Measurements from ENCODE around the gene CREB5.

Gene CREB5

DNA sequence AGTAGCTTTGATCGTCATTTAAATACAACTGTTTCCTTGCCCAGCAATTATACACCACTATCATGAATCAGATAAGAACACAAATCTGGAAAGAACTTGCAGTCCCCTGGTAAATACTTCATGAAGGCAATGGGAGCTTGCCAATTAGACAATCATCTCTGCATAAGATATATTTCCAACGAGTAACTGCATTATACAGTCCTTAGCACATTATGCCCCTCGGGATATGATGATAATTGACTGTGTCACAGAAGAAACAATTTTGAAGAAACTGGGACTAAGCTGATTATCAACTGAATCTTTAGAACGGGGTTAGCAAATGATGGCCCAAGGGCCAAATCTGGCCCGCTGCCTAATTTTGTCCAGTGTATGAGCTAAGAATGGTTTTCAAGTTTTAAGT lies 390.1 kb downstream of the CREB5 start:
- TF ChIP-seq EGR1 (IDR thresholded peaks at IDR 0.05) (no peak), TCF12 (IDR thresholded peaks at IDR 0.05; ENCODE audit: low read depth) (no peak), CEBPB (IDR thresholded peaks at IDR 0.05) (no peak), RAD21 (IDR thresholded peaks at IDR 0.05; ENCODE audit: low read depth) (no peak), CREB1 (IDR thresholded peaks at IDR 0.05; ENCODE audit: low read depth) (no peak), NFIC (IDR thresholded peaks at IDR 0.05) (no peak), TAF1 (IDR thresholded peaks at IDR 0.05; ENCODE audit: low read depth) (no peak), FOXM1 (IDR thresholded peaks at IDR 0.05; ENCODE audit: borderline replicate concordance, low read depth) (no peak), YY1 (IDR thresholded peaks at IDR 0.05; ENCODE audit: low read depth) (no peak), TEAD4 (IDR thresholded peaks at IDR 0.05) (no peak)
- TF ChIP-seq, protein P1, sequence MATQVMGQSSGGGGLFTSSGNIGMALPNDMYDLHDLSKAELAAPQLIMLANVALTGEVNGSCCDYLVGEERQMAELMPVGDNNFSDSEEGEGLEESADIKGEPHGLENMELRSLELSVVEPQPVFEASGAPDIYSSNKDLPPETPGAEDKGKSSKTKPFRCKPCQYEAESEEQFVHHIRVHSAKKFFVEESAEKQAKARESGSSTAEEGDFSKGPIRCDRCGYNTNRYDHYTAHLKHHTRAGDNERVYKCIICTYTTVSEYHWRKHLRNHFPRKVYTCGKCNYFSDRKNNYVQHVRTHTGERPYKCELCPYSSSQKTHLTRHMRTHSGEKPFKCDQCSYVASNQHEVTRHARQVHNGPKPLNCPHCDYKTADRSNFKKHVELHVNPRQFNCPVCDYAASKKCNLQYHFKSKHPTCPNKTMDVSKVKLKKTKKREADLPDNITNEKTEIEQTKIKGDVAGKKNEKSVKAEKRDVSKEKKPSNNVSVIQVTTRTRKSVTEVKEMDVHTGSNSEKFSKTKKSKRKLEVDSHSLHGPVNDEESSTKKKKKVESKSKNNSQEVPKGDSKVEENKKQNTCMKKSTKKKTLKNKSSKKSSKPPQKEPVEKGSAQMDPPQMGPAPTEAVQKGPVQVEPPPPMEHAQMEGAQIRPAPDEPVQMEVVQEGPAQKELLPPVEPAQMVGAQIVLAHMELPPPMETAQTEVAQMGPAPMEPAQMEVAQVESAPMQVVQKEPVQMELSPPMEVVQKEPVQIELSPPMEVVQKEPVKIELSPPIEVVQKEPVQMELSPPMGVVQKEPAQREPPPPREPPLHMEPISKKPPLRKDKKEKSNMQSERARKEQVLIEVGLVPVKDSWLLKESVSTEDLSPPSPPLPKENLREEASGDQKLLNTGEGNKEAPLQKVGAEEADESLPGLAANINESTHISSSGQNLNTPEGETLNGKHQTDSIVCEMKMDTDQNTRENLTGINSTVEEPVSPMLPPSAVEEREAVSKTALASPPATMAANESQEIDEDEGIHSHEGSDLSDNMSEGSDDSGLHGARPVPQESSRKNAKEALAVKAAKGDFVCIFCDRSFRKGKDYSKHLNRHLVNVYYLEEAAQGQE (IDR thresholded peaks at IDR 0.05; ENCODE audit: low read depth), result no peak

DNA sequence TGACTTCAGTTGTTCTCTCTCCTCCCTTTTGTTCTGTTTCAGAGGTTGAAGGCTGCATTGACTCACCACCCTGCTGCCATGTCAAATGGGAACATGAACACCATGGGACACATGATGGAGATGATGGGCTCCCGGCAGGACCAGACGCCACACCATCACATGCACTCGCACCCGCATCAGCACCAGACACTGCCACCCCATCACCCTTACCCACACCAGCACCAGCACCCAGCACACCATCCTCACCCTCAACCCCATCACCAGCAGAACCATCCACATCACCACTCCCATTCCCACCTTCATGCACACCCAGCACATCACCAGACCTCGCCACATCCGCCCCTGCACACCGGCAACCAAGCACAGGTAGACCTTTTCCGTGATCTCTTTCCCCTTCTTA lies 391.8 kb downstream of the CREB5 start:
- TF ChIP-seq, protein P2, sequence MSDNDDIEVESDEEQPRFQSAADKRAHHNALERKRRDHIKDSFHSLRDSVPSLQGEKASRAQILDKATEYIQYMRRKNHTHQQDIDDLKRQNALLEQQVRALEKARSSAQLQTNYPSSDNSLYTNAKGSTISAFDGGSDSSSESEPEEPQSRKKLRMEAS (IDR thresholded peaks at IDR 0.05), result no peak
- TF ChIP-seq, protein P3, sequence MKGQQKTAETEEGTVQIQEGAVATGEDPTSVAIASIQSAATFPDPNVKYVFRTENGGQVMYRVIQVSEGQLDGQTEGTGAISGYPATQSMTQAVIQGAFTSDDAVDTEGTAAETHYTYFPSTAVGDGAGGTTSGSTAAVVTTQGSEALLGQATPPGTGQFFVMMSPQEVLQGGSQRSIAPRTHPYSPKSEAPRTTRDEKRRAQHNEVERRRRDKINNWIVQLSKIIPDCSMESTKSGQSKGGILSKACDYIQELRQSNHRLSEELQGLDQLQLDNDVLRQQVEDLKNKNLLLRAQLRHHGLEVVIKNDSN (IDR thresholded peaks at IDR 0.05), result no peak
- TF ChIP-seq CREB1 (IDR thresholded peaks at IDR 0.05; ENCODE audit: low read depth), result no peak
- TF ChIP-seq TCF12 (IDR thresholded peaks at IDR 0.05; ENCODE audit: low read depth), result no peak
- TF ChIP-seq CEBPB (IDR thresholded peaks at IDR 0.05), result no peak

DNA sequence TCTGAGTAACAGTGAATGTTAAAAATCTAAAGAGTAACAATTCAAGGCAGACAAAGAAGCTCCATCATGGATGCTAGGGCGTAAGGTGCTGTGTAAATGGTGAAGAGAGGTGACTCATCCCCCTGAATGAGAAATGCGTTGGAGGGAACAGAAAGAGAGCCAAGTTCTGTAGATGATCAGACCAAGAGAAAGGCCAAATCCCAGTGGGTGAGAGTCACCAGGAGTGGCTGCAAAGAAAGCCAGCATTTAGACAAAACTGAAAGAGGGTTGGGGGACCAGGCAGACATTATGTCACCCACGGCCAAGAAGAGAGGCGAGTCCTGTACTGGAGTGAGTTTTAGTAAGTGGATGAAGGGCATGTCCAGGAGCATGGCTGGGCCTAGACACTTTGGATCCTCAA lies 392.7 kb downstream of the CREB5 start:
- TF ChIP-seq TAF1 (IDR thresholded peaks at IDR 0.05; ENCODE audit: low read depth), result no peak
- TF ChIP-seq CREB1 (IDR thresholded peaks at IDR 0.05; ENCODE audit: low read depth), result no peak
- TF ChIP-seq FOXM1 (IDR thresholded peaks at IDR 0.05; ENCODE audit: borderline replicate concordance, low read depth), result no peak
- no peak for TF ChIP-seq TEAD4 (IDR thresholded peaks at IDR 0.05)
- TF ChIP-seq, protein P1 (IDR thresholded peaks at IDR 0.05; ENCODE audit: low read depth), result no peak
- TF ChIP-seq EP300 (IDR thresholded peaks at IDR 0.05; ENCODE audit: borderline replicate concordance), result no peak
- no peak for TF ChIP-seq TCF12 (IDR thresholded peaks at IDR 0.05; ENCODE audit: low read depth)
- TF ChIP-seq YY1 (IDR thresholded peaks at IDR 0.05; ENCODE audit: low read depth), result no peak
- no peak for TF ChIP-seq NFIC (IDR thresholded peaks at IDR 0.05)
- no peak for TF ChIP-seq ZBTB7A (IDR thresholded peaks at IDR 0.05; ENCODE audit: low read depth)
- no peak for TF ChIP-seq RAD21 (IDR thresholded peaks at IDR 0.05; ENCODE audit: low read depth)
- TF ChIP-seq, protein P2 (IDR thresholded peaks at IDR 0.05), result no peak
- TF ChIP-seq EGR1 (IDR thresholded peaks at IDR 0.05), result no peak
- TF ChIP-seq CEBPB (IDR thresholded peaks at IDR 0.05), result no peak
- TF ChIP-seq, protein P3 (IDR thresholded peaks at IDR 0.05), result no peak

DNA sequence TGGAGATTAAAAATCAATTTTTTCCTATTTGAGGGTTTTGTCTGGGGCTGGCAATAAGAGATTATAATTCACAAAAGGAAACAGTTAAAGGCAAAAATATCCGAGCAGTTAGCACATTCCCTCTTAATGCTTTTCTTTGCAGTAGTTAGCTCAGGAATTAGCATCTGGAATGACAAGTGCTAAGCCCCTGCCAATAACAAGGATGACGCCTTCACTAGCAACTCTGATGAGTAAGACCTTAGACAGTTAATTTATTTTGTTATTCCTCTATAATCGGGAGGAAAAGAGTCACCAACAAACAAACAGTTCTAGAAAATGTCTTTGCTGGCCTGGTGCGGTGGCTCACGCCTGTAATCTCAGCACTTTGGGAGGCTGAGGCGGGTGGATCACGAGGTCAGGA lies 394.5 kb downstream of the CREB5 start:
- no peak for TF ChIP-seq RAD21 (IDR thresholded peaks at IDR 0.05; ENCODE audit: low read depth)
- TF ChIP-seq, protein P1 (IDR thresholded peaks at IDR 0.05; ENCODE audit: low read depth), result no peak
- no peak for TF ChIP-seq TEAD4 (IDR thresholded peaks at IDR 0.05)
- TF ChIP-seq CREB1 (IDR thresholded peaks at IDR 0.05; ENCODE audit: low read depth), result no peak
- TF ChIP-seq YY1 (IDR thresholded peaks at IDR 0.05; ENCODE audit: low read depth), result no peak
- no peak for TF ChIP-seq TCF12 (IDR thresholded peaks at IDR 0.05; ENCODE audit: low read depth)
- TF ChIP-seq CEBPB (IDR thresholded peaks at IDR 0.05), result no peak
- no peak for TF ChIP-seq EGR1 (IDR thresholded peaks at IDR 0.05)
- no peak for TF ChIP-seq ZBTB7A (IDR thresholded peaks at IDR 0.05; ENCODE audit: low read depth)
- TF ChIP-seq, protein P3 (IDR thresholded peaks at IDR 0.05), result no peak
- no peak for TF ChIP-seq NFIC (IDR thresholded peaks at IDR 0.05)
- TF ChIP-seq, protein P2 (IDR thresholded peaks at IDR 0.05), result no peak
- TF ChIP-seq FOXM1 (IDR thresholded peaks at IDR 0.05; ENCODE audit: borderline replicate concordance, low read depth), result no peak
- no peak for TF ChIP-seq TAF1 (IDR thresholded peaks at IDR 0.05; ENCODE audit: low read depth)
- TF ChIP-seq EP300 (IDR thresholded peaks at IDR 0.05; ENCODE audit: borderline replicate concordance), result no peak
